HepG2 (cell line): ENCODE data around the gene RPS19BP1. TPM values are rescaled to one million over a fixed set of nuclear protein-coding genes. Genes with fewer than 3 reads are reported as not detected.

Experiments used
- ATAC-seq: fragments of 200-7000 bp; cut with Tn5 transposase; 3 replicates; pipeline ENCODE4 v1.9.1; 2020; ENCODE audit warnings: mild to moderate bottlenecking, moderate library complexity
- BruUV-seq: library from RNA; stranded (reverse); fragments of 400-500 nt; replicated peaks from 2 replicates; lab custom pipeline; 2021; lab: Mats Ljungman, UMichigan
- CTCF ChIA-PET: fragments of 300-600 bp; formaldehyde crosslinking; extraction: SDS; loops from one replicate; lab custom pipeline; 2021; ENCODE audit warnings: low total read pairs, inconsistent platforms, low intra/inter-chr PET ratio; lab: Yijun Ruan, JAX
- POLR2A ChIA-PET: fragments of 350-600 bp; sonication (Branson Sonifier 250); formaldehyde crosslinking; loops from one replicate; lab custom pipeline; 2020; ENCODE audit warnings: antibody characterized with exemption, inconsistent platforms; lab: Yijun Ruan, JAX
- DNase-seq: peaks from one replicate; pipeline ENCODE4 v3.0.0-alpha.2; 2015; ENCODE audit warnings: low spot score
- FAIRE-seq: peaks from 3 replicates; lab custom pipeline; 2011; peaks lifted over from hg19 to GRCh38; lab: Jason Lieb, UNC
- H2AFZ ChIP-seq: one replicate; pipeline ENCODE4 v1.6.1; 2011; ENCODE audit warnings: low read length, inconsistent platforms
- H3K27ac ChIP-seq: fragments of 300-600 bp; 3 replicates; pipeline ENCODE4 v1.8.0; 2011; ENCODE audit warnings: mixed run types, mild to moderate bottlenecking, mixed read lengths, low read length, inconsistent platforms; ENCODE audit not compliant: insufficient read depth; ENCODE audit errors: extremely low read length
- H3K27me3 ChIP-seq, 2 experiments: fragments of 200-600 bp in 1 of 2; 2 replicates in 1 of 2; 3 replicates in 1 of 2; pipeline versions ENCODE4 v1.6.0 to v1.8.0; 2011; ENCODE audit warnings: low read length in 2 of 2, mild to moderate bottlenecking in 2 of 2, moderate library complexity in 2 of 2, inconsistent platforms in 1 of 2; ENCODE audit not compliant: insufficient read depth in 2 of 2, control insufficient read depth in 1 of 2
- H3K36me3 ChIP-seq, 2 experiments: fragments of 200-600 bp in 1 of 2; replicated peaks in 1 of 2; 2 replicates in 1 of 2; 3 replicates in 1 of 2; pipeline versions ENCODE4 v1.5.1 to v1.8.0; 2011; ENCODE audit warnings: low read length in 2 of 2, inconsistent platforms in 1 of 2; ENCODE audit not compliant: insufficient read depth in 2 of 2, control insufficient read depth in 1 of 2
- H3K4me1 ChIP-seq: 2 replicates; pipeline ENCODE4 v1.5.1; 2012; ENCODE audit warnings: low read length, inconsistent platforms; ENCODE audit not compliant: insufficient read depth
- H3K4me2 ChIP-seq: 2 replicates; pipeline ENCODE4 v1.6.0; 2011; ENCODE audit warnings: low read depth, low read length, inconsistent platforms
- H3K4me3 ChIP-seq, 3 experiments: fragments of 200-600 bp in 1 of 3; sonication (generic), shearing (Covaris generic) in 1 of 3; replicated peaks in 1 of 3; 2 replicates each; pipeline ENCODE4 v1.5.1; 2011 to 2016; ENCODE audit warnings: low read length in 3 of 3, inconsistent platforms in 2 of 3, low read depth in 2 of 3, mild to moderate bottlenecking in 2 of 3, control low read depth in 1 of 3, mixed read lengths in 1 of 3; ENCODE audit not compliant: insufficient read depth in 1 of 3
- H3K79me2 ChIP-seq: one replicate; pipeline ENCODE4 v1.6.1; 2011; ENCODE audit warnings: low read length, inconsistent platforms; ENCODE audit not compliant: insufficient read depth
- H3K9ac ChIP-seq: 2 replicates; pipeline ENCODE4 v1.6.0; 2011; ENCODE audit warnings: mild to moderate bottlenecking, low read depth, low read length, inconsistent platforms; ENCODE audit not compliant: insufficient read depth
- H3K9me3 ChIP-seq: 2 replicates; pipeline ENCODE4 v1.5.1; 2012; ENCODE audit warnings: mild to moderate bottlenecking, low read length
- H4K20me1 ChIP-seq: 2 replicates; pipeline ENCODE4 v1.6.0; 2011; ENCODE audit warnings: inconsistent platforms, mild to moderate bottlenecking, low read length, moderate library complexity; ENCODE audit not compliant: insufficient read depth
- CSRNP1 ChIP-seq: sonication (generic); formaldehyde crosslinking; IDR thresholded peaks from 2 replicates; pipeline ENCODE4 v1.8.1; 2023; ENCODE audit warnings: mild to moderate bottlenecking, missing genetic modification reagents
- FOXA1 ChIP-seq, 2 experiments: fragments of 450-650 bp in 1 of 2; sonication (generic) in 1 of 2; formaldehyde crosslinking in 1 of 2; IDR thresholded peaks; 2 replicates each; pipeline versions ENCODE4 v1.4.0 to v1.6.1; 2016 to 2020; ENCODE audit warnings: missing genetic modification reagents in 1 of 2
- NFRKB ChIP-seq: fragments of 450-650 bp; IDR thresholded peaks from 2 replicates; pipeline ENCODE4 v1.6.1; 2017
- THAP7 ChIP-seq: sonication (generic); formaldehyde crosslinking; IDR thresholded peaks from 2 replicates; pipeline ENCODE4 v1.8.1; 2023; ENCODE audit warnings: mild to moderate bottlenecking, missing genetic modification reagents
- ZNF232 ChIP-seq: sonication (generic); formaldehyde crosslinking; IDR thresholded peaks from 2 replicates; pipeline ENCODE4 v1.4.0; 2020; ENCODE audit warnings: missing genetic modification reagents, borderline replicate concordance
- WGBS: methylation state at CpG from one replicate; pipeline ENCODE4 v1.1.6; 2017; ENCODE audit warnings: low lambda C conversion rate; 5-methylcytosine and 5-hydroxymethylcytosine counted together
- in situ Hi-C: cut with HindIII; loops from 2 replicates; pipeline ENCODE4 v1.10.0; 2017; ENCODE audit warnings: low pct_unique_long_range_greater_than_20kb; ENCODE audit not compliant: extremely low pct_ligation_motif_present
- intact Hi-C: fragments of 100-400 bp; cut with micrococcal nuclease; formaldehyde crosslinking; loops from one replicate; pipeline ENCODE4 v1.10.0; 2022; ENCODE audit not compliant: unreplicated experiment
- polyA plus RNA-seq, 8 experiments: library from polyadenylated mRNA; depleted of rRNA in 3 of 8; stranded (reverse) in 7 of 8; unstranded in 1 of 8; fragments of >200 nt; fragmentation: Illumina TruSeq in 4 of 8; extraction: Trizol in 4 of 8; gene quantifications; 2 replicates each; pipeline versions ENCODE4 v1.2.1 to v1.2.3, GENCODE V29; 2011 to 2016; ENCODE audit warnings: low read depth in 4 of 8, missing spikeins in 1 of 8, mixed read lengths in 1 of 8; ENCODE audit not compliant: insufficient read depth in 1 of 8
- total RNA-seq, 5 experiments: library from RNA; depleted of rRNA; stranded (reverse); fragments of >200 nt; fragmentation: Illumina TruSeq; extraction: Trizol; gene quantifications; 2 replicates each; pipeline ENCODE4 v1.2.3, GENCODE V29; 2016; ENCODE audit warnings: low read depth in 1 of 5

RPS19BP1 gene
- total and polyA plus RNA-seq, 2 of the 13 experiments (the other 11 are each of a cell fraction or from before 2014, with no cell fraction given) = 44.3 to 81.3 TPM

GRCh38 chr22:39563571-39564428 lies 31.3 kb upstream of the RPS19BP1 start (continued):
- no peak for TF ChIP-seq THAP7 (CRISPR knock-in tag)
- TF ChIP-seq CSRNP1 = no peak

GRCh38 chr22:39562839-39563489 lies 30.4 kb upstream of the RPS19BP1 start:
- Histone ChIP-seq H3K27ac (no peak overlapping the region), H3K9me3 (no peaks in the 10 kb centered on the region), H3K9ac (no peak overlapping the region), H3K4me2 (no peak overlapping the region), H2AFZ (no peak overlapping the region), H3K27me3 (peaks cover 2 to 13% of the 10 kb centered on the region in 2 experiments; a peak in 4 of 5 replicates), H3K36me3 (no peaks in the 10 kb centered on the region), H3K4me1 (no peaks in the 10 kb centered on the region), H4K20me1 (no peaks in the 10 kb centered on the region), H3K4me3 (no peak overlapping the region), H3K79me2 (no peaks in the 10 kb centered on the region)
- no peak for FAIRE-seq
- ChIA-PET POLR2A (no interaction called here), CTCF (no interaction called here)
- no peak for ATAC-seq
- no TSS peak for BruUV-seq
- TF ChIP-seq ZNF232 (CRISPR knock-in tag) (no peak), NFRKB (0 out of 2 replicates have a peak, but pooled peaks have one; percentile 29), FOXA1 (IDR thresholded peaks at IDR 0.05) (0 out of 2 replicates have a peak, but pooled peaks have one; percentile 5), FOXA1 (CRISPR knock-in tag; IDR thresholded peaks at IDR 0.05) (no peak)
- WGBS = 35% methylated on average over 9 of the region's 9 CpGs
- intact Hi-C loops (no loop called here), in situ Hi-C loops (no loop called here)
- no peak for DNase-seq
